SH-SY5Y (cell line): ENCODE measurements around the gene TUSC2.

Experiments used
- GATA2 ChIP-seq: IDR thresholded peaks from 2 replicates; pipeline ENCODE4 v1.6.1; 2011; ENCODE audit warnings: mild to moderate bottlenecking, low read depth, low read length
- GATA3 ChIP-seq: IDR thresholded peaks from 2 replicates; pipeline ENCODE4 v1.6.1; 2011; ENCODE audit warnings: low read depth, mild to moderate bottlenecking, low read length, moderate library complexity

The TUSC2 gene

GRCh38 chr3:50347187-50347813 is 19.3 kb upstream of the TUSC2 start:
- TF ChIP-seq GATA3 (no peak), GATA2 (no peak)

DNA sequence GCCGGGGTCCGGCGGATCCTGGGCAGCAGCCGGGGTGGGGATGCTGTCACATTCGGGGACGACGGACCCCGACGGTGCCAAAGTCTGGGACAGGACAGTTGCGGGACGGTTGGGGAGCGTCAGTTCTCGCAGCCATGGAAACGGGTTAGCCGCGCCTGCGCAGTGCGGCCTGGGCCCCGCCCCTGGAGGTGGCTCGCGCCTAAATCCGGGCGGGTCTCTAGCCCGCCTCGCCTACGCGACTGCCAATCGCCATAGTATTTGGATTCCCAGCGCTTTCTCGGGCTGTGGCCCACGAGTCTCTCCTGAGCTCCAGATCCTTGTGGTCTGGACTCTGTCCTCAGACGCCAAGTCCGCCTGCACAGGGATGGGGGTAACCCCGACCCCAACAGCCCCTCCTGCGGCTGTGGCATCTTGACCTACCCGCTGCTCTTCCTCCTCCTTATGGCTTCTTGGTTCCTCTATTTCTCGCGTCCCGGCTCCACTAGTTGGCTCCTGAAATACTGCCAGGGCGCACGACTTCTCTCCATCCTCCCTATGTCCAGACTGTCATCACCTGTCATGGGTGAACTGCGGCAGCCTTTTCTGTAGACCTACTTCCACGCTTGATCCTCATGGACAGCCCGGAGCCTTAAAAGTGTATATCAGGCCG is 17.7 kb upstream of the TUSC2 start, which contains the start of gene ZMYND10:
ZMYND10 (minus strand) TSS at position 147 of the 649 bp plus-strand sequence. CDS start 153 bp downstream, outside the sequence.
- TF ChIP-seq GATA2 (no peak), GATA3 (no peak)

GRCh38 chr3:50345008-50345407 is 17.0 kb upstream of the TUSC2 start:
- TF ChIP-seq GATA3 (no peak), GATA2 (no peak)

DNA sequence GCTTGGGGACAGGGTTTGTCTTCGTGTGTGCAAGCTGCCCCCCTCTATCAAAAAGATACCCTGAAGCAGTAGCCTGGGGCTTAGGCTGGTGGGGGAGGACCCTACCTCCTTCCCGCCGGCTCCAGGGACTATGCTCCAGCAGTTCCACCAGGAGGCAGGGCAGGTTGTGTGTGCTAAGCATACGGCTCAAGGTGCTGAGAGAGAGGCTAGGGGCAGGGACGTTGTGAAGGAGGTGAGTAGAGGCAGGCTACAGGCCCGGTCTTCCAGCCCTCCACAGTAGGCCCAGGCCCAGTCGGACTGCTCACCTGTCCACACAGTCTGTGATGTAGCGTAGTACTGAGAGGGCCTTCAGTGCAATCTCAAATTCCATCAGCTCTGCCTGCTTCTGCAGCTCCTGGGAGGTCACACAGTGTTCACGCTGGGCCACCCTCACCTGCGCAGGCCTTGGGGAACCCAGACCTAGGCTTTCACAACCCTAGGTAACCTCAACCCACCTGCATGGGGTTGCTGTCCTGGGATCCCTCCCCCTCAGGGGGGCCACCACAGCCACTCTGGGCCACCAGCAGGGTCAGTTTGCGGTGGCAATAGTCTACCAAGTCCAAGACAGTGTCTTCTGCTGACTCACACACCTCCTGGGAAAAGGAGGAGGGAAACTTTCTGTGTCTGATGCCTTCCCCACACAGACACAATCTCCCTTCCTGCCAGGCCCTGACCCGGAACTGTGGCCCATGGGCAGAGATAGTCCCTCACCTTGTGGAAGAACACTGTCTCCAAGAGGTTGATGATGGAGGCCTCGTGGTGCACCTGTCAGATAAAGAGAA is 15.0 kb upstream of the TUSC2 start:
- TF ChIP-seq GATA3 (no peak), GATA2 (no peak)

DNA sequence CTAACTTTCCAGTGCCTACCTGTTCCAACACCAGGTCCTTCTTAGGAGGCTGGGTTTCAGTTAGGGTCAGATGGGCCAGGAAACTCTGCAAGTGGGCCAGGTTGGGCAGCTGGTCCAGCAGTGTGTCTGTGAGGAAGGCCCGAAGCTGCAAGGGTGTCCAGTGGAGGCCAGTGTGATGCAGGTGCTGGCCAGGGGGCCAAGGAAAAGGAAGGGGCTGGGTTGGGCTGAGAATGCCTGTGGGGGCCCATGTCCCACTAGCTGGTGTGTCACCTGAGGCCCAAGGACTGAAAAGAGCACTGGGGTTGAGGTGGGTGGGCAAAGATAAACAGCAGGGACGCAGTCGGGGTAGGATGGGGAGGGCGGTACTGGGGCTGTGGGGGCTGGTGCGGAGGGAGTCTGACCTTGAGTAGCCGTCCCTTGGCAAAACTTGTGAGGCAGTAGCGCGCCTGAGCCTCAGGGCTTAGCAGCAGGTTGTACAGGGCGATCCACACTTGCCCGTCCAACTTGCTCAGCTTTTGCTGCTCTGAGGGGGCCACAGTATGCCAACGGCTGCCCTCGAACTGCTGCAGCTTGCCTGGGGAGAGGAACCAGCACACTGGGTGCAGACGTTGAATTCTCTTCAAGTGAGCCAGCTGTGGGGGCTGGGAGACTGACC is 14.1 kb upstream of the TUSC2 start:
- no peak for TF ChIP-seq GATA2
- no peak for TF ChIP-seq GATA3

GRCh38 chr3:50341537-50341936 is 13.5 kb upstream of the TUSC2 start:
- TF ChIP-seq GATA3 (no peak), GATA2 (no peak)

GRCh38 chr3:50340448-50341329 is 12.7 kb upstream of the TUSC2 start, which contains the start of gene RASSF1:
Gene RASSF1 (minus strand): TSS chr3:50340836. CDS start chr3:50340805, 31 bp downstream.
- TF ChIP-seq GATA2 (no peak), GATA3 (no peak)

- TF ChIP-seq GATA3 = no peak
- TF ChIP-seq GATA2 = no peak
Observed at GRCh38 chr3:50340147-50340447, 12.1 kb upstream of the TUSC2 start.

DNA sequence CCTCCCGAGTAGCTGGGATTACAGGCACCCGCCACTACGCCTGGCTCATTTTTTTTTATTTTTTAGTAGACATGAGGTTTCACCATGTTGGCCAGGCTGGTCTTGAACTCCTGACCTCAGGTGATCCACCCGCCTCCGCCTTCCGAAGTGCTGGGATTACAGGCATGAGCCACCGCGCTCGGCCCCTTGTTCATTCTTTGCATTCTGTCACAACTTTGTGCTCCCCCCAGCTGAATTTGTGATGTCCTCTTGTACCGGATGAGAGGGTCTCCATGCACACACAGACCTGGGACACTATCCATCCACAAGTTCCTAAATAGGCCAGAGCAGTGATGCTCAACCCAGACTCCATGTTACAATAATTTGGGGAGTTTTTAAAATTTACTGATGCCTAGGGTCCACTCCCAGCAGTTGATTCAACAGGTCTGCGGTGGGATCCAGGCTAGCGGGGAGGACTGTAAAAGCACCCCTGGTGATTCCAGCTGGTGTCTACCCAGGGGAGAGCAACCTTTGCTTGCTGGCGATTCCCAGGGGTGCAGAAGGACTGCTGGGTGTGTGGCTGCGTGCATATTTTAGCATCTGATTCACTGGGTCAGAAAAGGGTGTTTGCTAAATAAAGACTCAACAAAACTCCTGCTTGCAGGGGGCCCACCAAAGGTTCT is 11.6 kb upstream of the TUSC2 start:
- TF ChIP-seq GATA2 (no peak), GATA3 (no peak)

DNA sequence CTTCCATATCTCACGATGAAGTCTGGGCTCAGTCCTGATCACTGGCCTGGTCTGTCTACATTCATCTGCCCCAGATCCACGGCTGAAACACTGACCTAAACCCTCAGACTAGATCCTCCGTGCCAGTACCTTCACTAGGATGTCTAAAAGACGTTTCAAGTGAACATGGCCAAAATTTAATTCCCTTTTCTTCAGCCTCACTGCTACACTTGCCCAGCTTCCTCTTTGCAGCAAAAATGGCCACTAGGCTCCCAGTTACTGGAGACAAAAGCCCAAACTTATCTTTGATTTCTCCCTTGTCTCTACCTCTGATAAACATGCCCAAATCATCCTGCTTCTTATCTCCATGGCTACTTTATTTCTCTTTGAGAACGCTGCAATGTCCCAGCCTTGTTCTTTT is 10.9 kb upstream of the TUSC2 start:
- TF ChIP-seq GATA2 (no peak), GATA3 (no peak)

GRCh38 chr3:50337175-50337861 is 9.3 kb upstream of the TUSC2 start:
- no peak for TF ChIP-seq GATA3
- peak; percentile 25; the same call in 1 of the 2 replicates for TF ChIP-seq GATA2

- TF ChIP-seq GATA3 (no peak), GATA2 (peak; percentile 60)
Observed at GRCh38 chr3:50336452-50337174, 8.6 kb upstream of the TUSC2 start.
